HepG2 (cell line): ENCODE data around the gene CNGA3. TPM values are rescaled to one million over a fixed set of nuclear protein-coding genes. Genes with fewer than 3 reads are reported as not detected.

Experiments
- BCLAF1 ChIP-seq: fragments of 450-650 bp; IDR thresholded peaks from 2 replicates; pipeline ENCODE4 v1.6.1; 2017; ENCODE audit warnings: mild to moderate bottlenecking
- BRD4 ChIP-seq: sonication (generic); formaldehyde crosslinking; IDR thresholded peaks from 2 replicates; pipeline ENCODE4 v1.4.0; 2020; ENCODE audit warnings: missing genetic modification reagents
- EED ChIP-seq: sonication (generic); formaldehyde crosslinking; IDR thresholded peaks from 2 replicates; pipeline ENCODE4 v1.5.0; 2020; ENCODE audit warnings: mild to moderate bottlenecking, missing genetic modification reagents
- HNF4G ChIP-seq, 2 experiments: sonication (generic) in 1 of 2; formaldehyde crosslinking in 1 of 2; IDR thresholded peaks; 2 replicates each; pipeline versions ENCODE4 v1.4.0 to v1.6.1; 2011 to 2020; ENCODE audit warnings: borderline replicate concordance in 2 of 2, low read depth in 2 of 2, mild to moderate bottlenecking in 2 of 2, low read length in 1 of 2, missing genetic modification reagents in 1 of 2, moderate library complexity in 1 of 2
- PAX8 ChIP-seq: sonication (generic); formaldehyde crosslinking; IDR thresholded peaks from 2 replicates; pipeline ENCODE4 v1.8.0; 2022; ENCODE audit warnings: mild to moderate bottlenecking, missing genetic modification reagents, borderline replicate concordance
- RCOR2 ChIP-seq: IDR thresholded peaks from 2 replicates; pipeline ENCODE4 v1.6.1; 2016; ENCODE audit warnings: missing biosample characterization, missing genetic modification reagents
- SATB2 ChIP-seq: sonication (generic); formaldehyde crosslinking; IDR thresholded peaks from 2 replicates; pipeline ENCODE4 v1.5.0; 2020; ENCODE audit warnings: missing genetic modification reagents
- SOX6 ChIP-seq, 2 experiments: fragments of 450-650 bp in 1 of 2; sonication (generic) in 1 of 2; formaldehyde crosslinking in 1 of 2; IDR thresholded peaks; 2 replicates each; pipeline versions ENCODE4 v1.4.0 to v1.6.1; 2017 to 2020; ENCODE audit warnings: antibody characterized with exemption in 1 of 2, mild to moderate bottlenecking in 1 of 2, missing genetic modification reagents in 1 of 2
- ZFP37 ChIP-seq: sonication (generic); formaldehyde crosslinking; IDR thresholded peaks from 2 replicates; pipeline ENCODE4 v1.4.0; 2020; ENCODE audit warnings: missing genetic modification reagents, borderline replicate concordance
- ZMYM3 ChIP-seq: sonication (generic); formaldehyde crosslinking; IDR thresholded peaks from 2 replicates; pipeline ENCODE4 v1.5.1; 2020; ENCODE audit warnings: mild to moderate bottlenecking, missing genetic modification reagents
- ZNF230 ChIP-seq: sonication (generic); formaldehyde crosslinking; IDR thresholded peaks from 2 replicates; pipeline ENCODE4 v1.4.0; 2020; ENCODE audit warnings: mild to moderate bottlenecking, missing genetic modification reagents
- ZNF275 ChIP-seq: sonication (generic); formaldehyde crosslinking; IDR thresholded peaks from 2 replicates; pipeline ENCODE4 v1.8.0; 2022; ENCODE audit warnings: missing genetic modification reagents, mild to moderate bottlenecking, inconsistent platforms, borderline replicate concordance
- ZNF280B ChIP-seq: sonication (generic); formaldehyde crosslinking; IDR thresholded peaks from 2 replicates; pipeline ENCODE4 v1.5.0; 2020; ENCODE audit warnings: missing genetic modification reagents, mild to moderate bottlenecking, borderline replicate concordance
- ZNF468 ChIP-seq: sonication (generic); formaldehyde crosslinking; IDR thresholded peaks from 2 replicates; pipeline ENCODE4 v1.8.0; 2022; ENCODE audit warnings: mild to moderate bottlenecking, moderate library complexity, missing genetic modification reagents
- ZNF556 ChIP-seq: sonication (generic); formaldehyde crosslinking; IDR thresholded peaks from 2 replicates; pipeline ENCODE4 v1.4.0; 2020; ENCODE audit warnings: mild to moderate bottlenecking, missing genetic modification reagents, borderline replicate concordance
- ZNF557 ChIP-seq: sonication (generic); formaldehyde crosslinking; IDR thresholded peaks from 2 replicates; pipeline ENCODE4 v1.4.0; 2020; ENCODE audit warnings: missing genetic modification reagents
- ZNF609 ChIP-seq: sonication (generic); formaldehyde crosslinking; IDR thresholded peaks from 2 replicates; pipeline ENCODE4 v1.4.0; 2020; ENCODE audit warnings: mild to moderate bottlenecking, missing genetic modification reagents, borderline replicate concordance
- polyA plus RNA-seq, 8 experiments: library from polyadenylated mRNA; depleted of rRNA in 3 of 8; stranded (reverse) in 7 of 8; unstranded in 1 of 8; fragments of >200 nt; fragmentation: Illumina TruSeq in 4 of 8; extraction: Trizol in 4 of 8; gene quantifications; 2 replicates each; pipeline versions ENCODE4 v1.2.1 to v1.2.3, GENCODE V29; 2011 to 2016; ENCODE audit warnings: low read depth in 4 of 8, missing spikeins in 1 of 8, mixed read lengths in 1 of 8; ENCODE audit not compliant: insufficient read depth in 1 of 8
- total RNA-seq, 5 experiments: library from RNA; depleted of rRNA; stranded (reverse); fragments of >200 nt; fragmentation: Illumina TruSeq; extraction: Trizol; gene quantifications; 2 replicates each; pipeline ENCODE4 v1.2.3, GENCODE V29; 2016; ENCODE audit warnings: low read depth in 1 of 5

Gene CNGA3
- total and polyA plus RNA-seq, 2 of the 13 experiments (the other 11 are each of a cell fraction or from before 2014, with no cell fraction given): not detected

DNA sequence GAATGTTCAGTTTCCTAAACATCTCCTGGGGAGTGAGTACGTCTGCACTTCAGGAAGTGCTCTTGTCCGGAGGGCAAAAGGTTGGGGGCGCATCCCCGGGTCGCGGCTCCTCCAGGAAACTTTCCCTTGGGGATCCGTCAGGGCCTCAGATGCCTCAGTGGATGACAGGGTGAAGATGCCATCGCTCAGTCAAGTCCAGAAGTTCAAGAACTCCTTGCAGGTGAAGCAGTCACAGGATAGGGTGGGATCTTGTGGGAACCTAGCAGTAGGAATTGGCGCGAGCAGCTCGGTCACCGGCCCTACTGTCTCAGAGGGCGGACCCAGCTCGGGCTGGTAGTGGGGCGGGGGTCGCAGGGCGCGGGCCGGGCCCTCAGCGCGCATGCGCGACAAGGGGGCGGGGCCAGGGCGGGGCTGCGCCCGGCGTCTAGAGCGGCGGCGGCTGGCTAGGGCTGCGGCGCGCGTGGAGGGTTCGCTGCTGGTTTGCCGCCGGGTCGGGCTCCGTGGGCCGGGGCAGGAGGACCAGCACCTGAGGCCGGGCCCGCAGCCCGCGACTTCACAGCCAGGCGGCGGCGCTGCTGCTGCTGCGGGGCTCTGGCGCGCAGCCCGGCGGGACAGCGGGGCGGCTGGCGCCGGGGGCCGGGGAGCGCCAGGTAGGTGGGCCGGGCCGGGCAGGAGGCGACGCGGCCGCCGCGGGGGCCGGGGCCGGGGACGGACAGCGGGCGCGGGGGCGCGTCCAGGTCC, 98.3 kb downstream of the CNGA3 start, which contains the start of gene INPP4A (continued):
- no peak for TF ChIP-seq ZNF609
- TF ChIP-seq SATB2 (CRISPR knock-in tag): peak; percentile 46; the same call in 1 of the 2 replicates
- TF ChIP-seq RCOR2 (CRISPR knock-in tag): no peak
- 0 out of 2 replicates have a peak, but pooled peaks have one; percentile 60 for TF ChIP-seq ZNF275 (CRISPR knock-in tag)
- TF ChIP-seq ZMYM3 (CRISPR knock-in tag): no peak
- 0 out of 2 replicates have a peak, but pooled peaks have one; percentile 52 for TF ChIP-seq ZNF556 (CRISPR knock-in tag)
- TF ChIP-seq ZNF557: no peak
- TF ChIP-seq ZFP37 (CRISPR knock-in tag): no peak
- TF ChIP-seq BRD4 (CRISPR knock-in tag): no peak
- TF ChIP-seq ZNF280B (CRISPR knock-in tag): 0 out of 2 replicates have a peak, but pooled peaks have one; percentile 53
- TF ChIP-seq PAX8: peak; percentile 67; the same call in 1 of the 2 replicates
- TF ChIP-seq ZNF230 (CRISPR knock-in tag): no peak
- TF ChIP-seq ZNF468: no peak
- peak; percentile 11; the same call in 1 of the 2 replicates for TF ChIP-seq HNF4G (IDR thresholded peaks at IDR 0.05; ENCODE audit: borderline replicate concordance, low read depth, low read length)
- no peak for TF ChIP-seq HNF4G (CRISPR knock-in tag; IDR thresholded peaks at IDR 0.05; ENCODE audit: borderline replicate concordance, low read depth)
- no peak for TF ChIP-seq SOX6 (IDR thresholded peaks at IDR 0.05)
- 0 out of 2 replicates have a peak, but pooled peaks have one; percentile 18 for TF ChIP-seq SOX6 (CRISPR knock-in tag; IDR thresholded peaks at IDR 0.05)
- TF ChIP-seq EED (CRISPR knock-in tag): no peak
- no peak for TF ChIP-seq BCLAF1
